WTC11 (cell line): Measurements from ENCODE around the gene RGL1. TPM values are rescaled to one million over a fixed set of nuclear protein-coding genes. Genes with fewer than 3 reads are reported as not detected.

ENCODE experiments used
- ATAC-seq: fragments of 200-7000 bp; cut with Tn5 transposase; 2 replicates; pipeline ENCODE4 v1.10.0; 2021; ENCODE audit warnings: mild to moderate bottlenecking, moderate library complexity
- CTCF ChIA-PET: fragments of 300-600 bp; sonication (Branson Sonifier 250); formaldehyde crosslinking; loops from one replicate; lab custom pipeline; 2021; ENCODE audit warnings: antibody characterized with exemption; lab: Charles Lee
- POLR2A ChIA-PET: fragments of 350-600 bp; sonication (Branson Sonifier 250); formaldehyde crosslinking; loops from one replicate; lab custom pipeline; 2021; ENCODE audit warnings: antibody characterized with exemption; lab: Charles Lee
- DNase-seq: peaks from one replicate; pipeline ENCODE4 v3.0.0; 2021; ENCODE audit warnings: low spot score
- H3K27ac Mint-ChIP-seq: 2 replicates; pipeline ENCODE4 v1.8.0; 2021; ENCODE audit warnings: mixed read lengths
- H3K27me3 Mint-ChIP-seq: 2 replicates; pipeline ENCODE4 v1.8.0; 2021; ENCODE audit warnings: low read depth, mild to moderate bottlenecking, moderate library complexity, mixed read lengths
- H3K36me3 Mint-ChIP-seq: 2 replicates; pipeline ENCODE4 v1.8.0; 2021; ENCODE audit warnings: mixed read lengths
- H3K4me1 Mint-ChIP-seq: 2 replicates; pipeline ENCODE4 v1.8.0; 2022; ENCODE audit warnings: mixed read lengths
- H3K4me3 Mint-ChIP-seq: 2 replicates; pipeline ENCODE4 v1.8.0; 2021; ENCODE audit warnings: mild to moderate bottlenecking, moderate library complexity, mixed read lengths
- H3K9me3 Mint-ChIP-seq: 2 replicates; pipeline ENCODE4 v1.8.0; 2021; ENCODE audit warnings: mixed read lengths
- AR ChIP-seq: fragments of 250-450 bp; sonication (Bioruptor Pico); IDR thresholded peaks from 2 replicates; pipeline ENCODE4 v1.9.0; 2021; ENCODE audit warnings: mild to moderate bottlenecking
- ATF1 ChIP-seq: sonication (generic); formaldehyde crosslinking; IDR thresholded peaks from 2 replicates; pipeline ENCODE4 v1.8.1; 2023; ENCODE audit warnings: mild to moderate bottlenecking, moderate library complexity, missing genetic modification reagents
- ATF6 ChIP-seq: sonication (generic); formaldehyde crosslinking; IDR thresholded peaks from 2 replicates; pipeline ENCODE4 v1.8.1; 2023; ENCODE audit warnings: mild to moderate bottlenecking, missing genetic modification reagents
- GTF2I ChIP-seq: fragments of 250-450 bp; sonication (Bioruptor Pico); conservative IDR thresholded peaks from 2 replicates; pipeline ENCODE4 v1.4.0; 2021; ENCODE audit warnings: mild to moderate bottlenecking
- KAT7 ChIP-seq: sonication (generic); formaldehyde crosslinking; IDR thresholded peaks from 2 replicates; pipeline ENCODE4 v1.8.1; 2023; ENCODE audit warnings: missing genetic modification reagents, mild to moderate bottlenecking, borderline replicate concordance
- NR1H2 ChIP-seq: sonication (generic); formaldehyde crosslinking; IDR thresholded peaks from 2 replicates; pipeline ENCODE4 v1.9.0; 2021; ENCODE audit warnings: mild to moderate bottlenecking, moderate library complexity, missing genetic modification reagents
- NR2C2 ChIP-seq: sonication (generic); formaldehyde crosslinking; IDR thresholded peaks from 2 replicates; pipeline ENCODE4 v1.8.0; 2022; ENCODE audit warnings: mild to moderate bottlenecking, missing genetic modification reagents
- RELA ChIP-seq: sonication (generic); formaldehyde crosslinking; IDR thresholded peaks from 2 replicates; pipeline ENCODE4 v1.8.1; 2022; ENCODE audit warnings: missing genetic modification reagents, mild to moderate bottlenecking, borderline replicate concordance
- ZNF219 ChIP-seq: sonication (generic); formaldehyde crosslinking; IDR thresholded peaks from 2 replicates; pipeline ENCODE4 v1.8.0; 2023; ENCODE audit warnings: missing genetic modification reagents, mild to moderate bottlenecking, borderline replicate concordance
- ZNF281 ChIP-seq: sonication (generic); formaldehyde crosslinking; IDR thresholded peaks from 2 replicates; pipeline ENCODE4 v1.8.0; 2023; ENCODE audit warnings: mild to moderate bottlenecking, missing genetic modification reagents
- ZNF416 ChIP-seq: fragments of 250-450 bp; sonication (Bioruptor Pico); IDR thresholded peaks from 2 replicates; pipeline ENCODE4 v1.9.0; 2021; ENCODE audit warnings: mild to moderate bottlenecking, inconsistent platforms
- ZNF423 ChIP-seq: fragments of 250-450 bp; sonication (Bioruptor Pico); IDR thresholded peaks from 2 replicates; pipeline ENCODE4 v2.1.2; 2022; ENCODE audit warnings: mild to moderate bottlenecking, moderate library complexity
- ZNF425 ChIP-seq: fragments of 250-450 bp; sonication (Bioruptor Pico); conservative IDR thresholded peaks from 2 replicates; pipeline ENCODE4 v1.9.0; 2021; ENCODE audit warnings: mild to moderate bottlenecking
- total RNA-seq: library from RNA; stranded (reverse); gene quantifications from 3 replicates; pipeline ENCODE4 v1.2.3, GENCODE V29; 2021

RGL1 gene
- total RNA-seq, 1 experiment from 2014 or later: 1.5 TPM

GRCh38 chr1:183778045-183778444 is 26.9 kb upstream of the RGL1 start:
- Mint-ChIP-seq H3K9me3 (peaks cover 30% of the 10 kb centered on the region), H3K36me3 (peaks cover 24% of the 10 kb centered on the region), H3K4me3 (no peak overlapping the region), H3K27me3 (peaks cover 4% of the 10 kb centered on the region), H3K27ac (no peak overlapping the region), H3K4me1 (peaks cover 4% of the 10 kb centered on the region)
- CTCF ChIA-PET: no interaction called here
- ATAC-seq: no peak
- no peak for TF ChIP-seq ATF1 (CRISPR knock-in tag)
- TF ChIP-seq NR1H2 (CRISPR knock-in tag): no peak
- no peak for TF ChIP-seq ZNF219
- no peak for TF ChIP-seq NR2C2 (CRISPR knock-in tag)
- no peak for TF ChIP-seq GTF2I (CRISPR knock-in tag)
- TF ChIP-seq ZNF423 (CRISPR knock-in tag): no peak
- no peak for TF ChIP-seq ZNF425 (CRISPR knock-in tag)
- DNase-seq: no peak
- POLR2A ChIA-PET: interaction anchor here (1.0 kb wide), 1 partner anchor 131 kb away, joined by 3 read pairs; no protein-coding TSS in a partner anchor

- peaks cover 4% of the 10 kb centered on the region for H3K4me1 Mint-ChIP-seq
- peaks cover 23% of the 10 kb centered on the region for H3K9me3 Mint-ChIP-seq
- no peak for DNase-seq
- H3K4me3 Mint-ChIP-seq: no peak overlapping the region
- peaks cover 4% of the 10 kb centered on the region for H3K27me3 Mint-ChIP-seq
- ChIA-PET CTCF (no interaction called here), POLR2A (interaction anchor here (1.0 kb wide), 1 partner anchor 131 kb away, joined by 3 read pairs; no protein-coding TSS in a partner anchor)
- ATAC-seq: no peak
- peaks cover 17% of the 10 kb centered on the region for H3K36me3 Mint-ChIP-seq
- no peak overlapping the region for H3K27ac Mint-ChIP-seq
- no peak for TF ChIP-seq RELA (CRISPR knock-in tag)
- TF ChIP-seq AR (CRISPR knock-in tag): no peak
- TF ChIP-seq ZNF416 (CRISPR knock-in tag): no peak
- TF ChIP-seq ZNF281: no peak
- no peak for TF ChIP-seq ATF6 (CRISPR knock-in tag)
- no peak for TF ChIP-seq KAT7 (CRISPR knock-in tag)
Measured at GRCh38 chr1:183778568-183779433, 26.1 kb upstream of the RGL1 start.
